Endometrial microvascular endothelial cells (primary cell): ENCODE data around the gene MYO10. TPM values are rescaled to one million over a fixed set of nuclear protein-coding genes. Genes with fewer than 3 reads are reported as not detected.
"Not testable (repeated sequence)": the region's sequence is repeated elsewhere in the genome, so short reads cannot be mapped to it uniquely, and the experiment has no call there.

Source experiments
- in situ Hi-C: cut with HindIII; loops from 2 replicates; pipeline ENCODE4 v1.10.0; 2017; ENCODE audit warnings: low sequenced_read_pairs, low pct_unique_long_range_greater_than_20kb; ENCODE audit errors: inconsistent ontology term
- total RNA-seq: library from RNA; depleted of rRNA; stranded (reverse); fragments of >200 nt; gene quantifications from one replicate; pipeline ENCODE4 v1.2.3, GENCODE V29; 2015; ENCODE audit errors: inconsistent ontology term

Gene MYO10
- total RNA-seq, 1 donor from 2014 or later, result 36.3 TPM

DNA sequence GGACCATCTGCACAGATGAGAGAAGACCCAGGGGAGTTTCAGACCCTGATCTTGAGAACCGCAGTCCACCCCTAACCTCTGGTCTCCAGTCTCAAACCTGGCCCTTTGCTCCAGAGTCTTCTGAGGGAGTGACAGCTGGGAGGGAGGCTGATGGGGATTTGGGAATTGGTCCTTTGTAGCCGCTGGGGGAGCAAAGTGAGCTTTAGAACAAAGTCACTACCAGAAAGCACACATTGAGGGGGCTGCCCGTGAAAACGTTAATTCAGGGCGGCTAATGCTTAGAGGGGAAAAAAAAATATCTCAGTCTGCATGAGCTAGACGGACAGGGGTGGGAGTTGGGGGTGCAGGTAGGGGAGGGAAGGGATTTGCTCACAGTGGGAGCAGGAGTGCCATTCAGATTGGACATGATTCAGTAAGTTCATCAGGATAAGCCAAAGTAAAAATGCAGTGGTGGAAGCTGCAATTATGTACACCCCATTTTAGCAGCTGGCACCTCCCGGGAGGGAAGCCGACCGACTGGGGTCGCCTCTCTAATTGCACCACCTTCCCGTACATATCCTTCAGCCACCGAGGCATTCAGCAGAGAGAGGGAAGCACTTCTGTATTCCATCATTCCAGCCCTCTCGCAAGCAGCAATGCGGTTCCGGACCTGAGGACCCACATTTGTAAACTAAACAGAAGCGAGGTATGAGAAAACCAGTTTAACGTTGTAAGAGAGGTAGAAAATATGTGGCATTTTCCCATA, 195.8 kb downstream of the MYO10 start:
- in situ Hi-C loops, result no loop called here

DNA sequence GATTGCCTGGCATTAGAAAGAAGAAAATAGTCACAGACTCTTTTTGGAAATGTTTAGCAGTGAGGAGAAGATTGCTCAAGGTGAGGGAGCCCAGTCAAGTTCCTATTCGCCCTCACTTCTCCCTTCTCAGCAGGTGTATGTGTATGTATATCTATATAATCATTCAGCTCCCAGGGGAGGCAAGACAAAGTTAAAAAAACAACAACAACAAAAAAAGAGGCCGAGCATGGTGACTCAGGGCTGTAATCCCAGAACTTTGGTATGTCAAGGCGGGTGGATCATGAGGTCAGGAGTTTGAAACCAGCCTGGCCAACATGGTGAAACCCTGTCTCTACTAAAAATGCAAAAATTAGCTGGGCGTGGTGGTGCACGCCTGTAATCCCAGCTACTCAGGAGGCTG, 197.7 kb downstream of the MYO10 start:
- in situ Hi-C loops, result not testable (repeated sequence)

DNA sequence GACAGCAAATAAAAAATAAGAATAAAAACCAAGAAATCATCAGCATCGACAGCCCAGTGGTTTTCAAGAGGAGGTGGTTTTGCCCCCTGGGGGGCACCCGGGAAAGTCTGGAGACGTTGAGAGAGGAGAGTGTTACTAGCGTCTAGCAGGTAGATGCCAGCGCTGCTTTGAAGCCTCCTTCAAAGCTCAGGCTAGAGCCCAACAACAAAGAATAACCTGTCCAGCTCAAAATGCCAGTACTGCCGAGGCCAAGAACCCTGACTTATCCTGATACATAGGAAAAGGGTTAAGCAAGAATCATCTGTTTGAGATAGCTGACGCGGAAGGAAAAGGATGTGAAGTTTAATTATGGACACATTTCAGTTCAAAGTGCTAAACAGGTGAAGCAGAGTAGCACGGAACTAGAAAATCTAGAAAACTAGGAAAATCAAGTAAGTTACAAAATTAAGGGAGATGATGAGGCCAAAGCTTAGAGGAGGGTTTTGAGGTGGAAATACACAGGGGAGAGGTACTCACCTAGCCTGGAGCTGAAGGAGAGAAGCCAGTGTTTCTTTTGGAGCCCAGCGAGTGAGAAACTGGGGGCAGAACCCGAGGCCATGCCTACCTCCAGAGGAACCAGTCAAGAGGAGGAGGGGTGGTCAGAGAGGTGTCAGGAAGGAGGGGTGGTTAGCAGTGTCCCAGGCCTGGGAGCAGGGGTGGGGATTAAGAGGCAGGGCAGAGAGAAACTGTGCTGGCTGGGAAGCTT, 198.3 kb downstream of the MYO10 start:
- in situ Hi-C loops, result no loop called here

DNA sequence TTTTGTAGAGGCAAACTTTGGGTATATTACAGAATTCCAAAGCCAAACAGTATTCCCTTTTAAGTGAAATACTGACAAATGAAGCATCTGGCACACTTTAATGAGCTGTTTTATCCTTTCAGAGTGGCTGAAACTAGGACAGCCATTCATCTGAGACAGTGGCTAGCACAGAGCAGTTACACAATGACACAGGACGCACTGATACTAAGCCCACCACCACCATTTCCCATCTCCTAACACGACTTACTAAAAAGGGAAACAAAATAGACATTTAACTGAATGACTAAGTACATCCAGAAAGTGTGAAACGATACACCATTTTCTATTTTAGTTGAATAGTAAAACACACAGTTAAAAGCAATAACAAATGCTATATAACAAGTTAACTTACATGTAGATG, 198.9 kb downstream of the MYO10 start:
- in situ Hi-C loops, result no loop called here

DNA sequence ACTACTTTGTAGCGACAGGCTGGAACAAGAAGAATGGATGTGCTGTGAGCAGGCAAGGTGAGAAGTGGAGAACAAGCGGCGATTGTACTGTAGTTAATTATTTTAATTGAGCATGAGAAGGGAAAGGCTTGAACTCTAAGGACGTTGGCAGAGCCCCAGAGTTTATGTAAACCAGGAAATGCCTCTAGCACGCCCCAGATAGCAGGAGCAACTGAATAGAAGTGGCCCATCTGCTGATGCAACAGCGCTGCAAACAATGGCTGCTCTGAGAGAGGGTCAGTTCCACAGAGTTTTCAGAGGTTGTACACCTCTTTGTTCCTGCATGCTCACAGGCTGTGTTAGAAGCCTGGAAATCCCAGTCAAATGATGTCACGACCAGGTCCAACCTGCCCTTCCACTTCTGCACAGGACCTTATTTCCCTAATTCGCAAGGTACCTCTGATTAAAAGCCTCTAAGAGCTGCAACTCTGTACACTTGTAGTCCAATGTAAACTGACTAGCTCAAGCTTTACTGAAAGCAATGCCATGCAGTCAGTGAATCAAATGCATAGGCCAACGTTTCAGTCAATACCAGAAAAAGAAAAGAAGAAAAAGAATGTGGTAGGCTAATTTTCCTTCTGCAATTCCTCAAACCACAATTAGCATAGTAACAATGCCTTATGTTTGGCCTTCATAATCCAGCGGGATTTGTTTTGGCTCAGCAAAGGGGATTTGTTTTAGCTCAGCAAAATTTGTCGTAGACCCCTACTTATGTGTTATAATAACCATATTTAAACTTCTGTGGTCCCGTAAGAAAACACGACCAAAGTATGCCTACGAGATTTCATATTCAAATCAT, 199.7 kb downstream of the MYO10 start:
- in situ Hi-C loops, result no loop called here

DNA sequence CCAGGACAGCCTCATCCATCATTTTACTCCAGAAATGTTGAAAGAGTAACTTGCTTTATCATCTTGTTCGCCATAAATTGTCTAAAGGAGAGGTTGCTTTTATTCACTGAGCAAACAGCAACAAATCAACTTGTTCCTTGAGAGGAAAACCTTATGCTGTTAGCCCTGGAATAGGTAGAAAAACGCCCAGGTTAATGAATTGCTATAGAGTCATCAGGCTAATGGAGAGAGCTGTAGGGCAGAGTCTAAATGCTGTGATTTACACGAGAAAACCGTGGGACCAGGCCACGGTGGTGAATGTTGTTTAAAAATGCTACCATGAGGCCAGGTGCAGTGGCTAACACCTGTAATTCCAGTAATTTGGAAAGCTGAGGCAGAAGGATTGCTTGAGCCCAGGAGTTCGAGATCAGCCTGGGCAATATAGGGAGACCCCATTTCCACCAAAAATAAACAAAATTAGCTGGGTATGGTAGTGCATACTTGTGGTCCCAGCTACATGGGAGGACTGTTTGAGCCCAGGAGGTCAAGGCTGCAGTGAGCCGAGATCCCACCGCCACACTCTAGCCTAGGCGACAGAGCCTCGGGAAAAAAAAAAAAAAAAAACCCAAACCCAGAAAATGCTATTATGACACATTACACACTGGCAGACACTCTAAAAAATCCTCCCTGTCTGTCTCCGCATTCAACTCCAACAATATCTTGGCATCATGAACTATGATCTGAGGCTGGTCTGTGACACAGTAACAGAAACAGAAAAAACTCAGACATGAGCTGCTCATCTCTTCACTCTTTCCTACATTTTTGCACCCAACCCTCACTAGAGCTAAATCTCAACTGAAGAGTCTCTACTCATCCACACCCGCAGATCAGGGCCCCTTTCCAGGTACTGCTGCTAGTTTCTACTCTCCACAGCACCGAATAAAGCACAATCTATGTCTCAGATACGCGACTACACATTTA, 200.7 kb downstream of the MYO10 start:
- in situ Hi-C loops, result no loop called here

DNA sequence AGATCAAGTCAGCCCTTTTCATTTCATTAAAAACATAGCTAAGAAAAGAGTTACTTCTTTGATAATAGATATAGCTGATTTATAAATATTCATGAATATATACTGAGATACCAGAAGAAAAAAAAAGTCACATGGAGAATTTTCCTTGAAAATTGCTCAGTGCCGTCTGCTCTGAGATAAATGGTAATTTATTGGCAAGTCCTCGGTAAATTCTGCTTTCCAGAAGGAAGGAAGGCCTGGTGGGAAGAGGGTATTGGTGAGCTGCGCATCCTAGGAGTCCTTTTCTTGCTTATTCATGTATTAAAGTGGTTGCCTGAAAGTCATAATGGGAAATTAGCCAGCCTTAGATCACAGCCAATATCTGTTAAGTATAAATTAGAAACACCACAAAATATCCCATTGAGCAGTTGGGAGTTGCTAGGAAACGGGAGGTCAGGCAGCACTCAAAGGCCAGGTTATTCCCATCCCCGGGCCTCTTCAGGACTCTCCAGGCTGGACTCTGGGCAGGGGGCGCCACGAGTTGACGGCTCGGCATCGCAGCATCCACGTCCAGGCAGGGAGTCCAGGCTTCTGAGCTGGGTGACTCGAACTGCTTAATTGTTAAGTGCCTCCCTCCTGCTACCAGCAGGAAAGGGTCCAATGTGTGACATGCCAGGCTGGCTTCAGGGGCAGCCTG, 202.6 kb downstream of the MYO10 start:
- in situ Hi-C loops, result no loop called here

DNA sequence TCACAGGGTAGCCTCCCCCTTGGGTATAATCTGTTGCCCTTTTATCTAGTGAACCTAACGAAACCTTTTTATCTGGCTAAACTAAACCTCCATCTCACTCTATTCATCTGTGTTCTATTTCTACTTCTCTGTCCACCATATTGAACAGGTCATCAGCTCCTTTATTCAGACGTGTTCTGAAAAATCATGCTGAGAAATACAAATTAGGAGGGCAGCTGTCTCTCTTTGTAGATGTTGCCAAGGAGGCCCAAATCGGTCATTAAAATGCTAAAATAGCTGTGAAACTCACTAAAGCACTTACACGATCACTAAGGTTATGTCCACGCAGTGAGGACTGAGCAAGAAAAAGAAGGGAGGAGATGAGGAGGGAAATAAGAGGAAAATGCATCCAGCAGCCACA, 203.7 kb downstream of the MYO10 start:
- in situ Hi-C loops, result no loop called here

DNA sequence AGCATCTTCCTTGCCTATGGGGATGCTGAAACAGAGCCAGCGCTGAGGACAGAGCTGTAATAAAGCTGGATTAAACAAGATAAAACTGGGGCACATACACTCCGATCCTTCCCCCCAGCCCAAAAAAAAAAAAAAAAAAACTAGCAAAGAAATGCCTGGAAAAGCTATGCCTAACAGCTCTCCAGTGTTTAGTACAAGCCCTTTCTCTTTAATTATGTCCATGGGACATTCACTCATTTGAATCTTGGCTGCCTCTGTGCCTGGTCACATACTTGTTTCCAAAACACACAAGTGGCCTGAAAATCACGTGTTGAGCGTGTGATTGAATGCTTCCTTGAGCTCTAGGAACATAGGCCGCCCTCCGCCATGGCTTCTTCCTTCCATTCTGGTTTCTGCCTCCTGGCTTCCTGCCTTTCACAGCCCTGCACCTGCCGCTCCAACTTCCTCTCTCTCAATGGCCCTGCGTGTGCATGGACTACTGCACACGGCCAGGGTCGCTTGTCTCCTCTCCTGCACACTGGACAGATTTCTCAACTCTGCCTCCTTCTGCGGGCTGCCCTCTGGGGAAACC, 208.2 kb downstream of the MYO10 start:
- in situ Hi-C loops, result no loop called here

DNA sequence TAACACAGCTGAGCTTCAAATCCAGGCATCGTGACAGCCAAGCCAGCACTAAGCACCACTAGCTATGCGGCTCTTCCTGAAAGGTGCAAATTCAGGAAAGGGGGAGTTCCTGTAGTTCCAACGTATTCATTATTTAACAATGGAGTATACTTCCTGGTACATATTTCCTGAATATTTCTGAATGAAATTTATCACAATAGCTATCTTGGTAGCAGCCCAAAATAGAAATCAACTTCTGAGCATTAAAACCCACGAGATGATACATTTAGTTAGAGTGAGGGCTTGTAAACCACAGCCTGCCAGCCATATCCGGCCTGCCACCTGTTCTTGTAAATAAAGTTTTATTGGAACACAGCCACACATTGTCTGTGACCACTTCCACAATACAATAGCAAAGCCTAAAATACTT, 209.5 kb downstream of the MYO10 start:
- in situ Hi-C loops, result no loop called here

DNA sequence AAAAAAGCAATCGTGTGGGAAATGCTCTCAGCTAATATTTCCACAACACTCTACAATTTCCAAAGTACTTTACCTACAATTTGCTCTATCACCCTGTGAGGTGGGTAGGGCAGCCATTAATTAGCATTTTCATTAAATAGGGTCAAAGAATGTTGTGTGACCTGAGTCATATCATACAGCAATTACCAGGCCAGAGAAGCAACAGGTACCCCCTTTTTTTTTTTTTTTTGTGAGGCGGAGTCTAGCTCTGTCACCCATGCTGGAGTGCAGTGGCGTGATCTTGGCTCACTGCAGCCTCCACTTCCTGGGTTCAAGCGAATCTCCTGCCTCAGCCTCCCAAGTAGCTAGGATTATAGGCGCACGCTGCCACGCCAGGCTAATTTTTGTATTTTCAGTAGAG, 210.5 kb downstream of the MYO10 start:
- in situ Hi-C loops, result no loop called here

DNA sequence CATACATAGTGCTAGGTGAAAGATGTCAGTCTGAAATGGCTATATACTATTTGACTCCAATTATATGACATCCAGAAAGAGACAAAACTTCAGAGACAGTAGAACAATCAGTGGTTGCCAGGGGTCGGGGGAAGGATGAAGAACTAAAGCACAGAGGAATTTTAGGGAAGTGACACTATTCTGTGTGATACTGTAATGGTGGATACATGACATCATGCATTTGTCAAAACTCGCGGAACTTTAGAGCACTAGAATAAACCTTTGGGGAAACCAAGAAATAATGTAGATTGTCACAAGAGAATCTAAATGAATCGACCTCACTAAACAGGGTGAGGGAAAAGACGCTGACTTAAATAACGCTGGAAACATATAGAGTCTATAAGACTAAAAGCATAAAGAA, 212.3 kb downstream of the MYO10 start:
- in situ Hi-C loops, result no loop called here

DNA sequence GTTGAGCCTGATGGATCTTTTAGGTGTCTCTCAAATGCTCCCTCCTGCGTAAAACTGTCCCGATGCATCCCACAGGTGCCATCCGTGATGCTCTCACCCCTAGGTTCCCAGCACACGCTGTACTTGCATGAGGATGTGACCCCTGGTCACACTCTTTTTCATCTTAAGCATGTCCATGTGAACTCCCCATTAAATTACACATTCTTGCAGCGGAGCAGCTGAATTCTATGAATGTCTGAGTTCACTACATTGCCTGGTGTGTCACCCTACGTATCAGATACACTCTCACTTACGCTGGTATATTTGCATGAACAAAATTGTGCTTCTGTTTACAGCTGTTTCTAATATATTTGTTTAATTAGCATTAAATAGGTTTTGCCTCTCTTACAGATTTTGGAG, 214.0 kb downstream of the MYO10 start:
- in situ Hi-C loops, result no loop called here

DNA sequence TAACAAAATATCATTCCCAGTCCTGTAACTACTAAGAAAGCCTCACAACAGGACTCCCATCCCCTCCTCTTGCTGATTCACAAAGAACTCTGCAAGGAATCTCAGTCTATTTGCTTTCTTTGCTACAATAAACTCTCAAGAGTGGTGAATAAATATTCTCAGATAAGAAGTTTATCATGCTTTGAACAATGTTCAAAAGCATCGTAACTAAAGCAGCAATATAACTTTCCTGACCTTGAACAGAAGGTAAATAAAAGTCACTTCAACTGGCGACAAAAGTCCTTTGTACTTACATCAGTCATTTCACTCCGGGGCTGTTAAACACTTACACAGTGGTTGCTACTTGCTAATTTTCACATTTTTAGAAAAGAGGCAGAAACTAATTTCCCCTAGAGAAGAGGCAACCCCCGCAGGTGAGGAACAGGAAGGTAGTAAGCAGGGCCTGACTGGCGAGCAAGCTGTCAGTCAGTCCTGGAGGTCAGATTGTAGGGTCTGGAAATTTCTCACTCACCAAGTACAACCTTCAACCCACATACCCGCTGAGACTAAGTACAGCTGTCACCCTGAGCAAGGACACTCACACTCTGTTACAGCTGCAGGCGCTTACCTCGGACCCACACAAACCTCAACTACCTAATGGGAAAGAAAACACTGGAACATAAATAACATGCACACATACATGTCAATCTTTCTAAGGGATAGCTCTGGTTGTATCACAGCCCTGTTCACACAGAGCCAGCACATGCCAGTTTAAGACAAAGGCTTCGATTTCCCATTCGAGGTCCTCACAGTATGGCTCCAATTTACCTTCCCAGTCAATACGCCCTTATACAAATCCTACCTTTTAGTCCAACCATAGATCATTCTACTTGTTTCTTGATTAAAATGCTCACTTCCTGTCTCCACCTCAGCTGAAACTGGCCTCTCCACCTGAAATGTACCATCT, 214.7 kb downstream of the MYO10 start:
- in situ Hi-C loops, result no loop called here

DNA sequence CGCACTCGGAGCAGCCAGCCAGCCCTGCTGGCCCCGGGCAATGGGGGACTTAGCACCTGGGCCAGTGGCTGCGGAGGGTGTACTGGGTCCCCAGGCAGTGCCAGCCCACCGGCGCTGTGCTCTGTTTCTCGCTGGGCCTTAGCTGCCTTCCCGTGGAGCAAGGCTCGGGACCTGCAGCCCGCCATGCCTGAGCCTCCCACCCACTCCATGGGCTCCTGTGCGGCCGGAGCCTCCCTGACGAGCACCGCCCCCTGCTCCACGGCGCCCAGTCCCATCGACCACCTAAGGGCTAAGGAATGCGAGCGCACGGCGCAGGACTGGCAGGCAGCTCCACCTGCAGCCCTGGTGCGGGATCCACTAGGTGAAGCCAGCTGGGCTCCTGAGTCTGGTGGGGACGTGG, 218.1 kb downstream of the MYO10 start:
- in situ Hi-C loops, result not testable (repeated sequence)

DNA sequence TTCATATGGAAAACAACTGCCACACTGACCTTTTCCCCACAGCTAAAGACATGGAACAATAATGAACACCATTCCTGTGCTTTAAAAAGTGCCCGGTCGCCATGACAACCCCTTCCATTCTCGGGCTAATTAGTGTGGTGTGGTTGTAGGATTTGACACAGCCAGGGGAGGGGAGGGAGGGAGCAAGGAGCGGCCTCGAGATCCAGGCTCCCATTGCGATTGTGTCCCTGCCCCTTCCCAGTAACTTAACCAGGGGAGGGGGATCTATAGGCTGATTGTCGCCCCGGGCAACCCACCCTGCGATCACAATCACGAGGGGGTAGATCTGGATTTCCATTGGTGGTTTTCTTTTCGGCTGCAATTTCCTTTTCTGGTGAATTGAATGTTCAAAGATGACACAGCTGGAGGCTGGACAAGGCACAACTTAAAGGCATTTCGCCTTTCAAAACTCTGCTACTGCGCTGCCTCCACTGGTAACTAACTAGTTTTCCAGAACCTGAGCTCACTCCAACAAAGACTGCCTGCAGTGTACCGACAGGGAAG, 222.6 kb downstream of the MYO10 start:
- in situ Hi-C loops, result no loop called here

DNA sequence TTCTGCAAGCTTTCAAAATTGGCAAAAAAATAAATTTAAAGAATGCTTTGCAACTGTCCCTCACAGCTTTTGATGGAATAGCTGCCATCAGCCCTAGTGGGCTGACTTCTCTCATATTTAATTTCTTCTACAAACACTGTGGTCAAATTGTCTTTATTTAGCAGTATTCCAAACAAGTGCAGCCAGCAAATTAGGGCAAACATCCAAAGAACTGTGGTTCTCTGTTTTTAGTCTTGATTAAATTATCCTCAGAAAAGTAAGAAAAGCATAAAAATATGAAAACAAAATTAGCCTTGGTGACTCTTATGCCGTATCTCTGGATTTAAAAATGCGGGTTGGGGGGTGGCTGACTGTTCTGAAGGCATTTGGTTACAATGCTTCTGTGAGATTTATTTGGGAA, 223.5 kb downstream of the MYO10 start:
- in situ Hi-C loops, result no loop called here
